Activated T-helper 1 cell treated with anti-CD3 and anti-CD28 coated beads, Interleukin-12 subunit alpha, Interleukin-12 subunit beta, Interleukin-2, Interleukin-4 antibody, amounts not matched to agents 30 ng/mL and 10 ng/mL and 1 ng/mL, durations not matched to agents 14 hours and 24 hours and 36 hours (primary cell): ENCODE data around the gene ICE1. TPM values are rescaled to one million over a fixed set of nuclear protein-coding genes. Genes with fewer than 3 reads are reported as not detected.

ENCODE experiments used
- DNase-seq: peaks from one replicate; pipeline ENCODE4 v3.0.0; 2021; ENCODE audit warnings: low spot score
- H3K27ac Mint-ChIP-seq: one replicate; pipeline ENCODE4 v1.8.0; 2021; ENCODE audit warnings: mild to moderate bottlenecking, mixed read lengths
- H3K27me3 Mint-ChIP-seq: one replicate; pipeline ENCODE4 v1.8.0; 2022; ENCODE audit warnings: mild to moderate bottlenecking, moderate library complexity, mixed read lengths; ENCODE audit not compliant: insufficient read depth
- H3K36me3 Mint-ChIP-seq: one replicate; pipeline ENCODE4 v1.8.0; 2021; ENCODE audit warnings: low read depth, mixed read lengths
- H3K4me1 Mint-ChIP-seq: one replicate; pipeline ENCODE4 v1.8.0; 2021; ENCODE audit warnings: low read depth, mixed read lengths
- H3K4me3 Mint-ChIP-seq: one replicate; pipeline ENCODE4 v1.8.0; 2021; ENCODE audit warnings: mild to moderate bottlenecking, moderate library complexity, mixed read lengths
- H3K9me3 Mint-ChIP-seq: one replicate; pipeline ENCODE4 v1.8.0; 2021; ENCODE audit warnings: mixed read lengths
- intact Hi-C: fragments of 100-400 bp; cut with micrococcal nuclease; formaldehyde crosslinking; loops from one replicate; pipeline ENCODE4 v1.15.1; 2024
- total RNA-seq: library from RNA; stranded (reverse); gene quantifications from 2 replicates; pipeline ENCODE4 v1.2.3, GENCODE V29; 2022

ICE1 gene, protein sequence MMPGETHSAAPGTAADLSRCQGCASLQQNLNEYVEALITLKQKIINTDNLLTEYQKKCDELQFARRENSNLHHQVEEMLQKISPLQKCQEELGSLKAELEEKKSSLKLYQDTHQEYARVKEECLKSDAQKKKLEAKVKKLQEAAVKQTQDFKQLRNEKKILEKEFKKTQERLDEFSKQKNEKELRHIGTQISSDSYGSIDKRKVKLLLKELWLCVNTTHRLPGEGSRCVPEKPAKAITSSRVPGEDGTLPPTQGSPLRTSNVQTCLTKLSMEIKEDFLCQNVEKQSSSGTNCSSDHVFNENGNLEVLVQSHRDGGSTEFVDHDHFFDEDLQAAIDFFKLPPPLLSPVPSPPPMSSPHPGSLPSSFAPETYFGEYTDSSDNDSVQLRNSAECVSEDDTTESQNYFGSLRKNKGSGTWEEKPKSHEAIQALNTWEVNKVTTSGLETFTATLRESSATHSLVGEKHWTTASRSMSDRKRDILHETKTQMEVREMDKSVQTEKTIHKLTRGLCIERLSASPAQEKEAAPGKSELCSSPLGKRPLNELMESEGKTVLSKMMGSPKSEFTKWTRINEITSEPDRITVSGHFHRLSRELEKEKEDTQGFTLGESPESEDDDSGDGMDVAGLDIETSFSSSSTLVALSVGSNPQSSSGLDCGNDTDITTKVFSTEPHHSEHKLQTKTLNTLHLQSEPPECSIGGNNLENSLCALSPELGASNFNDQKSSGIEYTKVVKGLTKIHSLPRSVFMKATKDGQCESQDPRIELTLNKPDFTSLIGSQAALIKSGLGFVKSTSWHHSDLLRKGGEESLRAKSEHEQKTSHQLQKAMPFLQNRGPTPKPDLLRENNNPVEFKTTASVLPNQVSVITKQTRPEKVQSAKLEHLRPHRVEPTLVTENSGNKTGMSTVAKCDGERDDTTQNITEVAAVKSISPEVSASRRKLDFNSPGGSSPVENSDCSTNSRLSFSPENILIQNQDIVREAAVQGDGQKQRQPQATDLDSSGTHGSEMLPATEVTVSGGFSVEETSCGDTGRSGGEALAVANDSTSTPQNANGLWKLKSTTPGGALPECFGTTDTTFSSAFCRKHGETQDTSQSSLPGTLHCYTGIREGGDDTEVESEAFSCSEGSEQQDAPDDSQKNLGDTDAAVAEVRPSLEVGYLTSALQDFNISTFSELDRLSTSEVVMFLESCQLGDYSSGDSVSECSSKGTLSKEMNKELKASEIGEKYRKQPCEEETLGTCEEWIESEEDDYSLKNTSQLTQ (N-terminal part only)
- total RNA-seq, result 35.3 and 38.2 TPM in 2 replicates

- Mint-ChIP-seq H3K4me3 (peak within 1 kb of the TSS; percentile 96), H3K4me1 (peaks cover 18% of the 10 kb centered on the region), H3K9me3 (no peaks in the 10 kb centered on the region)
Observed at GRCh38 chr5:5421961-5422818, at the start of gene ICE1. Gene ICE1, plus strand, starts transcription at chr5:5422677. Its CDS starts 239 bp downstream, at chr5:5422916.

GRCh38 chr5:5372930-5373329 lies 49.5 kb upstream of the ICE1 start:
- H3K4me1 Mint-ChIP-seq, result no peaks in the 10 kb centered on the region
- H3K27me3 Mint-ChIP-seq, result peaks cover 2% of the 10 kb centered on the region
- intact Hi-C loops, result no loop called here
- H3K36me3 Mint-ChIP-seq, result no peaks in the 10 kb centered on the region
- H3K4me3 Mint-ChIP-seq, result no peak overlapping the region
- H3K9me3 Mint-ChIP-seq, result no peaks in the 10 kb centered on the region
- no peak overlapping the region for H3K27ac Mint-ChIP-seq
- no peak for DNase-seq

More at GRCh38 chr5:5421961-5422818, at the start of gene ICE1:
- intact Hi-C loops, result loop anchor here (1.0 to 5.0 kb wide), 8 partner anchors 72 to 1405 kb away; partner anchors contain the start of genes MED10, NSUN2, SRD5A1 and TENT4A
- Mint-ChIP-seq H3K27ac (peak within 1 kb of the TSS; percentile 98), H3K36me3 (no peaks in the 10 kb centered on the region), H3K27me3 (no peaks in the 10 kb centered on the region)
- DNase-seq, result peak; percentile 91

- Mint-ChIP-seq H3K27ac (no peak overlapping the region), H3K4me3 (no peak overlapping the region), H3K9me3 (no peaks in the 10 kb centered on the region), H3K27me3 (peaks cover 2% of the 10 kb centered on the region), H3K4me1 (no peaks in the 10 kb centered on the region), H3K36me3 (no peaks in the 10 kb centered on the region)
- DNase-seq, result no peak
- intact Hi-C loops, result no loop called here
Observed at GRCh38 chr5:5373351-5373989, 49.0 kb upstream of the ICE1 start.

DNA sequence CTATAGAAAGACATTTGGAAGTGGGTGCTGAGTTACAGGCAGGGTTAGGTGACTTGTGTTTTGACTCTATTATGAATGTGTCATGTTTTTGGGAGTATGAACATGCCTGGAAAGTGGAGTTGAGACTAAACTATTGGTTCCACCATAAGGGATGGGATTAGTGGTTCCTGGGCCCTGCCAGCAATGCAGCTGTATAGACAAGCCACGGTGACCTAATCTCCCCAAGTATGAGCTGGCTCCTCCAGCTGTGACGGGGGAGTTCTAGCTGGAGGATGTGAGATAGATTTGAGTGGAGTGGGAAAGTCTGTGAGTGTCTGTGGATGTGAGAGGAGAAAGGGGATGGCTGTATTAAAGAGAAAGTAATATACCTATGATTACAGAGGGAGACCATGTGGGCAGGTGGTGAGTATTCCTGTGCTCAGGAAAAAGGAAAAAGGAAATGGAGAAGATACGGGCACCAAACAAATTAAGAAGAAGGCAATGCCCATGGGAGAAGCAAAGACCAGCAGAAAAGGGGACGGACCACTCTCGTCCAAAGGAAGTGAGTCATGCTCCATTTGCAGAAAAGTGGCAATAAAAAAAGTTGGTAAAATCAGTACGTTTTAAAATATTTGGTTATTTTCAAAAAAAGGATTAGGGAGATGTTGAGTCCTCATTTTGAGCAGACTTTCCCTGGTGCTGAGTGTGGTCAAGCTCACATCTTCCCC lies 48.3 kb upstream of the ICE1 start:
- Mint-ChIP-seq H3K36me3 (no peaks in the 10 kb centered on the region), H3K4me1 (no peaks in the 10 kb centered on the region), H3K27ac (no peak overlapping the region), H3K9me3 (no peaks in the 10 kb centered on the region), H3K27me3 (no peaks in the 10 kb centered on the region), H3K4me3 (no peak overlapping the region)
- no peak for DNase-seq
- intact Hi-C loops, result no loop called here

GRCh38 chr5:5377780-5378179 lies 44.7 kb upstream of the ICE1 start:
- intact Hi-C loops, result no loop called here
- no peaks in the 10 kb centered on the region for H3K4me1 Mint-ChIP-seq
- no peaks in the 10 kb centered on the region for H3K9me3 Mint-ChIP-seq
- peaks cover 1% of the 10 kb centered on the region for H3K27me3 Mint-ChIP-seq
- no peak for DNase-seq
- no peaks in the 10 kb centered on the region for H3K36me3 Mint-ChIP-seq
- no peak overlapping the region for H3K4me3 Mint-ChIP-seq
- no peak overlapping the region for H3K27ac Mint-ChIP-seq

GRCh38 chr5:5378531-5378930 lies 43.9 kb upstream of the ICE1 start:
- Mint-ChIP-seq H3K9me3 (no peaks in the 10 kb centered on the region), H3K36me3 (no peaks in the 10 kb centered on the region), H3K27ac (no peak overlapping the region), H3K27me3 (peaks cover 1% of the 10 kb centered on the region), H3K4me1 (no peaks in the 10 kb centered on the region), H3K4me3 (no peak overlapping the region)
- no peak for DNase-seq
- intact Hi-C loops, result no loop called here

- Mint-ChIP-seq H3K4me1 (no peaks in the 10 kb centered on the region), H3K36me3 (no peaks in the 10 kb centered on the region), H3K27ac (no peak overlapping the region), H3K4me3 (no peak overlapping the region), H3K27me3 (peaks cover 1% of the 10 kb centered on the region), H3K9me3 (no peaks in the 10 kb centered on the region)
- intact Hi-C loops, result no loop called here
- DNase-seq, result no peak
Observed at GRCh38 chr5:5380298-5380697, 42.2 kb upstream of the ICE1 start.

DNA sequence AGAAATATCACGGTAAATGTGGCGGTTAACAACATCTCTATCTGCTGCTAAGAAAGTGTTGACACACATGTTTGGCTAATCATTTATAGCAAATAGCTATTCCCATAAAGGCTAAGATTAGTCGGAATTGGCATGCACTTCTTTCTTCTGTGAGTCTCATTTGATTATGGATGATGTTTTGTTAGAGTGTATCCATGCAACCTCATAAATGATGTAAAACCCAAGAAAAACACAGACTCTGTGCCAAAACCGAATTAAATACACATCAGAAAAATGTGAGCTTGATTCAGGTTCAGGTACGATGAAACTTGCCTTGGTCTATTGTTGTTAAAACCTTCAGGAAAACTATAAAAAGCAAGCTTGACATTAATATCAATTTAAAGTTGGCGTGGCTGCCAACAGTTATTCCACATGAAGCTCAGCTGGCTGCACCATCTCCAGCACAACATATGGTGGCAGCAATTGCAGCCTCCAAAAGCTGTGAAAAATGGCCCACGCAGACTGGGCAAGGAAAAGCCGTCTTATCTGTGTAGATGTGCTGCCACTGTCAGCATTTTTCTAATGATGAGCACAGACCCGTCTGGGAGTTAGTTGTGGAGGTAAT lies 41.1 kb upstream of the ICE1 start:
- no peak overlapping the region for H3K27ac Mint-ChIP-seq
- H3K27me3 Mint-ChIP-seq, result peaks cover 1% of the 10 kb centered on the region
- H3K4me3 Mint-ChIP-seq, result no peak overlapping the region
- H3K36me3 Mint-ChIP-seq, result no peaks in the 10 kb centered on the region
- no peaks in the 10 kb centered on the region for H3K4me1 Mint-ChIP-seq
- intact Hi-C loops, result no loop called here
- H3K9me3 Mint-ChIP-seq, result no peaks in the 10 kb centered on the region
- no peak for DNase-seq

DNA sequence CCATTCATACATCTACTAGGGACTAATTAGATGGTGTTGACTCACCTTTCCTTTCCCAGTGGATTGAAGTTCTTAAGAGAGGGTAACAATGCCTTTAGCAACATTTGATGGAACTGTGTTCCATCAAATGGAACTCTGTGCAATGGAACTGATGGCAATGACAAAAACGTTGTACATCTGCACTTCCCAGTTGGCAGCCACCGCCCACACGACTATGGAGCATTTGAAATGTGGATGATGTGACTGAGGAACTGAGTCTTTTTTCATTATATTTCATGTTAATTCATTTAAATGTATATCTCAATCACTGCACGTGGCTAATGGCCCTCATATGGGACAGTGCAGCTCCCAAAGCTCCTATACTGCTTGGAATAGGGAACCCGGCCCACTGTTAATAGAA lies 39.0 kb upstream of the ICE1 start:
- no peak overlapping the region for H3K4me3 Mint-ChIP-seq
- H3K27me3 Mint-ChIP-seq, result peaks cover 1% of the 10 kb centered on the region
- intact Hi-C loops, result no loop called here
- no peak overlapping the region for H3K27ac Mint-ChIP-seq
- no peaks in the 10 kb centered on the region for H3K9me3 Mint-ChIP-seq
- H3K4me1 Mint-ChIP-seq, result no peaks in the 10 kb centered on the region
- H3K36me3 Mint-ChIP-seq, result no peaks in the 10 kb centered on the region
- DNase-seq, result no peak

GRCh38 chr5:5384660-5385330 lies 37.7 kb upstream of the ICE1 start:
- intact Hi-C loops, result no loop called here
- no peaks in the 10 kb centered on the region for H3K4me1 Mint-ChIP-seq
- no peaks in the 10 kb centered on the region for H3K9me3 Mint-ChIP-seq
- no peaks in the 10 kb centered on the region for H3K36me3 Mint-ChIP-seq
- H3K27me3 Mint-ChIP-seq, result peaks cover 1% of the 10 kb centered on the region
- no peak for DNase-seq
- no peak overlapping the region for H3K4me3 Mint-ChIP-seq
- H3K27ac Mint-ChIP-seq, result no peak overlapping the region

- Mint-ChIP-seq H3K4me3 (no peak overlapping the region), H3K27ac (no peak overlapping the region), H3K4me1 (no peaks in the 10 kb centered on the region), H3K27me3 (peaks cover 1% of the 10 kb centered on the region), H3K36me3 (no peaks in the 10 kb centered on the region), H3K9me3 (no peaks in the 10 kb centered on the region)
- DNase-seq, result no peak
- intact Hi-C loops, result no loop called here
Observed at GRCh38 chr5:5385331-5385662, 37.2 kb upstream of the ICE1 start.
